AG09319 (cell line): ENCODE measurements around the gene ST8SIA6.
A peak's percentile ranks its signal among the peaks of the same experiment; 100 is the strongest.

Experiments
- DNase-seq: peaks from one replicate; pipeline ENCODE4 v3.0.0-alpha.2; 2010; ENCODE audit warnings: low read depth; ENCODE audit errors: extremely low read depth
- TF ChIP-seq, protein P1 (sequence below): IDR thresholded peaks from 2 replicates; pipeline ENCODE4 v1.5.1; 2011; ENCODE audit warnings: low read depth, mild to moderate bottlenecking, inconsistent platforms, low read length, moderate library complexity

The ST8SIA6 gene

DNA sequence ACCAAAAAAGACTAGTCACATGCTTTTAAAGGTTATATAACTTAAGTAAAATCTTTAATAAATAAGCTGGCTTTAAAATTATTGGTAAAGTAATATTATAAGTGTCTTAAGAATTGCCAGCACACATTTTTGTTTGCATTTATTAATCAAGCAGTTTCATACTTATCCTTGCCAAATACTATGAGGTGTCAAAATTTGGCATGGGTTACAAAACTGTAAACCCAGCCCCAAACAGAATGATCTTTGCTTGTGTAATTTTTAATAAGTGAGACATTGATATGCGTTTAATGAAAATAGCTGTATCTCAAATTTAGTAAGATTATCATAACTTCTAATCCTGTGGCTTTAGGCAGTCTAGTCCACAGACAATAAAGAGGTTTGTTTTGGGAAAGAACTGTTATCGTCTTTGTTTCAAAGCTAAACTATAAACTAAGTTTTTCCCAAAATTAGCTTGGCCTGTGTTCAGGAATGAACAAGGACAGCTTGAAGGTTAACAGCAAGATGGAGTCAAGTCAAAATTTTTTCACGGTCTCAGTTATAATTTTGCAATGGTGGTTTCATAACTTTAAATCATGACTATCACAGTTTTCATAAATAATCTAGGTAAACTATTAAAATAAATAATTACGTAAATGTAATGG lies 72.8 kb downstream of the ST8SIA6 start:
- no peak for DNase-seq
- TF ChIP-seq, protein P1, sequence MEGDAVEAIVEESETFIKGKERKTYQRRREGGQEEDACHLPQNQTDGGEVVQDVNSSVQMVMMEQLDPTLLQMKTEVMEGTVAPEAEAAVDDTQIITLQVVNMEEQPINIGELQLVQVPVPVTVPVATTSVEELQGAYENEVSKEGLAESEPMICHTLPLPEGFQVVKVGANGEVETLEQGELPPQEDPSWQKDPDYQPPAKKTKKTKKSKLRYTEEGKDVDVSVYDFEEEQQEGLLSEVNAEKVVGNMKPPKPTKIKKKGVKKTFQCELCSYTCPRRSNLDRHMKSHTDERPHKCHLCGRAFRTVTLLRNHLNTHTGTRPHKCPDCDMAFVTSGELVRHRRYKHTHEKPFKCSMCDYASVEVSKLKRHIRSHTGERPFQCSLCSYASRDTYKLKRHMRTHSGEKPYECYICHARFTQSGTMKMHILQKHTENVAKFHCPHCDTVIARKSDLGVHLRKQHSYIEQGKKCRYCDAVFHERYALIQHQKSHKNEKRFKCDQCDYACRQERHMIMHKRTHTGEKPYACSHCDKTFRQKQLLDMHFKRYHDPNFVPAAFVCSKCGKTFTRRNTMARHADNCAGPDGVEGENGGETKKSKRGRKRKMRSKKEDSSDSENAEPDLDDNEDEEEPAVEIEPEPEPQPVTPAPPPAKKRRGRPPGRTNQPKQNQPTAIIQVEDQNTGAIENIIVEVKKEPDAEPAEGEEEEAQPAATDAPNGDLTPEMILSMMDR = no peak

DNA sequence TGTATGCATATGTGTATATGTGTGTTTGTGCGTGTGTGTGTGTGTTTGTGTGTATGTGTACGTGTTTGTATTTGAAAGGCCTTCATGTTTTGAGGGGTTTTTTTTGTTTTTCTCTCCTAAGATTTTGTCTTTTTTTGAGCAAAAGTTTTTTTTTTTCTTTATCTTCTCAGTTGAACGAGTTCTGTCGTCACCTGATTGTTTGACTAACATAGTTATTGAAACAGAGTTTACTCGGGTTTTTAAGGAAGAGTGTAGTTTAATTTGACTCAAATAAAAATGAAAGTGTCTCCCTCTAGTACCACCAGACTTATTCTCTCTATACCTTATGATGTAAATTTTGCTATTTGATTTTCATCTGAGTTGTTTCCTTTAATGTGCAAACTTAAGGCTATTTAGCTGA lies 73.5 kb downstream of the ST8SIA6 start:
- TF ChIP-seq, protein P1 = no peak
- DNase-seq = no peak

DNA sequence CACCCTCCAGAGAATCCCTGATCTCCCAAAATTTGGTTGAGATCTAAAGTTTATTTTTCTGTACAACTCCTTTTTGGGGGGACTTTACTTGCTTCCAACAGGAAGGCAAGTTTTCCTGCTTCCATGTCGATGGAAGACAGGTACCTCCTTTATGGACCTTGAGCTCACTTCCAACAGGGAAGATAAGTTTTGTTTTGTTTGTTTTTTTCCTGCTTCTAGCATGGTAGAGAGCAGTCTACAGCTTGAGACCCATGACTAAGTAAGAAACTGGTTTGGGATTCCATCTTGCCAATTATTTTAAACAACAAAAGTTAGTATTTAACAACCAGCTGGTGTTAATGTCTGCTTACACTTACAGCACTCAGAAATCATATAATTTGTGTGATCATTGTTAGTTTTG lies 74.4 kb downstream of the ST8SIA6 start:
- TF ChIP-seq, protein P1 = no peak
- DNase-seq = no peak

DNA sequence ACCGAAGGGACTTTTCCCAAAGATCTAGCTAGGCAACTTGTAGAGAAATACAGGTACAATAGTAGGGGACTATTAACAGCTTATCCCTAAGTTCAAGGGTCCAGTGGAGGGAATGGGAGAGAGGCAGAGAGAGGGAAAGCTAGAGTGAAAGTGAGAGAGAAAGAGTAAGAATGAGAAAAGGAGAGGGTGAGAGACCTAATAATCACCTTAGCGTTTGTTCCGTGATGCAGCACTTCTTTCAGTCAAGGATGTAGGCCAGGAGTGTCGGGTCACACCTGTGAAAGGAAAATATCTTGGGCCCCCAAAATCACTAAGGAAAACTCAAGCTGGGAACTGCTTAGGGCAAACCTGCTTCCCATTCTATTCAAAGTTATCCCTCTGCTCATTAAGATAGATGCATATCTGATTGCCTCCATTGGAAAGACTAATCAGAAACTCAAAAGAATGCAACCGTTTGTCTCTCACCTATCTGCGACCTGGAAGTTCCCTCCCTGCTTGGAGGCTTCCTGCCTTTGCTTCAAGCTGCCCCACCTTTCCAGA lies 75.2 kb downstream of the ST8SIA6 start:
- no peak for DNase-seq
- TF ChIP-seq, protein P1 = no peak

DNA sequence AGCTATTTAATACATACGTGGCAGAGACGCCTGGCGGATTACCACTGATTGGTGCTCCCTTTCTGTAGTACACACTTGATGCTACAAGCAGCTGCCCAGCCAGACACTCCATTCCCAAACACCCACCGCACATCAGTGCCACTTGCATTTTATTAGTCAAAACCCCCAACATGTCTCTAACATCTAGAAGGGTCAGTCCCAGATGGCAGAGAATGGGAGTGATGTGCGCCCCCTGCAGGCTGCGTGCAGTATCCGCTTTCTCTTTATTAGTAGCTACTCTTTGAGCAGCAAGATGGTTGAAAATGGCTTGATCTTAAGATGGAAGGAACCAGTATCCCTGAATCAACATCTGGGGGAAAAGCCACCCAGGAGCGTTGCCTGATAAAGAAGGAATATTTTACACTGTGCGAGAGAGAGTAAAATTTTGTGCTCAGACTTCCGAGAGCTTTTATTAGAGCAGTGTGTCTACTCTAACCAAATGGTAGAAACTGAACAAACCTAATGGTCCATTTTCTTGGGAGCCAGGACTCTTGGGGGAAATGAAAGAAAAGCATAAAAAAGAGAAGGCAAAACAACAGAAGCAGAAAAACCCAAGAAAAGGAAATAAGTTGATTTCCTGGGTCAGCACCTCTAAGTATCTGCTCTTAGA lies 78.3 kb downstream of the ST8SIA6 start:
- TF ChIP-seq, protein P1 = peak; percentile 29
- DNase-seq = no peak

DNA sequence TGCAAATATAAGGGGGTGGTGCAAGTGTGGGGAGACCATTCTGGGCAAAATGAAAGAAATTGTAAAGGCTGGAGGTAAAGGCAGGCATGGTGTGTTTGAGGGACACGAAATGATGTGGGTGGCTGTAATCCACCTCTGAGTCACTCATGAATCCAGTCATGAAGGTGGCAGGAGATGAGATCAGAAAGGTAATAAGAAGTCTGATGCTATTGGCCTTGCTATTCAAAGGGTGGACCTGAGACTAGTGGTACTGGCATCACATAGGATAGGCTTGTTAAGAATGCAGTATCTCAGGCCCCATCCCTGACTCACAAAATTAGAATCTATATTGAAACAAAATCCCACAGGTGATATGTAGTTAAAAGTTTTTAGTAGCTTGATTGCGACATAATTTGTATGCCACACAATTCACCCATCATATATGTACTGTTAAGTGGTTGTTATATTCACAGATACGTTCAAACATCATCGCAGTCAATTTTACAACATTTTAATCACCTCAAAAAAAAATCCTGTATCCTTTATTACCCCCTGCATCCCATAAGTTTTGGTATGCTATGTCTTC lies 85.6 kb downstream of the ST8SIA6 start:
- TF ChIP-seq, protein P1 = no peak
- DNase-seq = no peak

DNA sequence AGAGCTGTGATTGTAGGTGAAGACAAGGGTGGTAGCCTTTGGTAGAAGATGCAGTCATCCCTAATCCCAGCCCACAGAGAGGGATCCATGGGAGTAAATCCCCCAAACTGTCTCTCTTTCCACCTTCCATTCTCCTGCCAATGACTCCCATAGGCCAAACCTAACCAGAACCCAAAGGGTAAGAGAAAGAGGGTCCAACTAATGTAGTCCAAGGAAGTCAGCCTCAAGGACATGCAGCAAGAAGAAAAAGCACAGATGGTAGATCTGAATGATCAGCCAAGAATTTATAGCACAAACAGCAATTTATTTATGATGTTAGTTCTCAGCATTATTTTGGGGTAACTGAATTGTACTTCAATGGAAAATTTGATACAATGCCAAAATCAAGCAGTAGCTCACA lies 87.7 kb downstream of the ST8SIA6 start:
- no peak for DNase-seq
- TF ChIP-seq, protein P1 = no peak
